Camera-type eye (tissue), 1 donor: ENCODE measurements around the gene VSX2. TPM values are rescaled to one million over a fixed set of nuclear protein-coding genes. Genes with fewer than 3 reads are reported as not detected.

Experiments used
- total RNA-seq: library from RNA; depleted of rRNA; stranded (reverse); fragments of >200 nt; gene quantifications from one replicate; pipeline ENCODE4 v1.2.3, GENCODE V29; 2014

Gene VSX2
- 93.1 TPM for total RNA-seq

GRCh38 chr14:74238974-74239847 is at the start of gene VSX2:
TSS of gene VSX2 (plus strand) at chr14:74239449. CDS start at chr14:74239562, 113 bp downstream.

GRCh38 chr14:74302634-74303569 is 63.7 kb downstream of the VSX2 start, which contains the start of gene ABCD4:
TSS of gene ABCD4 (minus strand) at chr14:74302934. CDS start at chr14:74302912, 22 bp downstream.

Other genes with a start within 250 kb of the VSX2 start
- gene ENTPD5, start 220.2 kb upstream of the VSX2 start, total RNA-seq = 13.8 TPM
- gene BBOF1, start 220.1 kb upstream of the VSX2 start, total RNA-seq = 15.0 TPM
- 48.3 TPM for gene ALDH6A1, start 155.0 kb upstream of the VSX2 start, total RNA-seq
- 19.8 TPM for gene LIN52, start 154.5 kb upstream of the VSX2 start, total RNA-seq
- 78.2 TPM for gene ABCD4, start 63.5 kb downstream of the VSX2 start, total RNA-seq
- not detected for gene VRTN, start 109.0 kb downstream of the VSX2 start, total RNA-seq
- gene SYNDIG1L, start 186.8 kb downstream of the VSX2 start, total RNA-seq = 0.60 TPM